Hindlimb muscle (tissue), 1 donor: Measurements from ENCODE around the gene ZCCHC14. TPM values are rescaled to one million over a fixed set of nuclear protein-coding genes. Genes with fewer than 3 reads are reported as not detected.
"Not testable (repeated sequence)": the region's sequence is repeated elsewhere in the genome, so short reads cannot be mapped to it uniquely, and the experiment has no call there.

ENCODE experiments used
- DNase-seq: peaks from one replicate; pipeline ENCODE4 v3.0.0-alpha.2; 2013
- polyA plus RNA-seq: library from polyadenylated mRNA; unstranded; fragments of 120-200 nt; gene quantifications from one replicate; pipeline ENCODE4 v1.2.1, GENCODE V29; 2013; ENCODE audit not compliant: insufficient read length

Gene ZCCHC14
- polyA plus RNA-seq, 1 donor: 23.1 TPM

- no peak for DNase-seq
These were observed 31.6 kb upstream of the ZCCHC14 start for GRCh38 chr16:87524407-87524806.

- DNase-seq: not testable (repeated sequence)
These were observed 30.8 kb upstream of the ZCCHC14 start for GRCh38 chr16:87523605-87524004.

GRCh38 chr16:87521764-87522163, 28.9 kb upstream of the ZCCHC14 start:
- DNase-seq: not testable (repeated sequence)

- DNase-seq: not testable (repeated sequence)
These were observed 26.3 kb upstream of the ZCCHC14 start for GRCh38 chr16:87519170-87519569.

GRCh38 chr16:87518430-87519051, 25.7 kb upstream of the ZCCHC14 start:
- DNase-seq: not testable (repeated sequence)

GRCh38 chr16:87517610-87518429, 25.0 kb upstream of the ZCCHC14 start:
- DNase-seq: not testable (repeated sequence)

- no peak for DNase-seq
These were observed 23.5 kb upstream of the ZCCHC14 start for GRCh38 chr16:87516361-87516760.

- DNase-seq: no peak
These were observed 22.9 kb upstream of the ZCCHC14 start for GRCh38 chr16:87515475-87516330.

GRCh38 chr16:87509778-87510177, 17.0 kb upstream of the ZCCHC14 start:
- not testable (repeated sequence) for DNase-seq

GRCh38 chr16:87507351-87508069, 14.7 kb upstream of the ZCCHC14 start:
- no peak for DNase-seq

GRCh38 chr16:87506423-87507350, 13.9 kb upstream of the ZCCHC14 start:
- no peak for DNase-seq

- DNase-seq: no peak
These were observed 13.0 kb upstream of the ZCCHC14 start for GRCh38 chr16:87505834-87506233.

- not testable (repeated sequence) for DNase-seq
These were observed 10.6 kb upstream of the ZCCHC14 start for GRCh38 chr16:87503232-87503937.

- no peak for DNase-seq
These were observed 9.6 kb upstream of the ZCCHC14 start for GRCh38 chr16:87502308-87502969.

GRCh38 chr16:87501117-87501516, 8.3 kb upstream of the ZCCHC14 start:
- no peak for DNase-seq

- no peak for DNase-seq
These were observed 6.3 kb upstream of the ZCCHC14 start for GRCh38 chr16:87499189-87499486.

GRCh38 chr16:87498324-87499188, 5.7 kb upstream of the ZCCHC14 start:
- no peak for DNase-seq

GRCh38 chr16:87497767-87498290, 5.0 kb upstream of the ZCCHC14 start:
- DNase-seq: not testable (repeated sequence)
